GM12872 (cell line): ENCODE measurements around the gene TNP1.

Source experiments
- TF ChIP-seq, protein P1 (sequence below): IDR thresholded peaks from 3 replicates; pipeline ENCODE4 v1.5.1; 2011; ENCODE audit warnings: low read depth, mild to moderate bottlenecking, low read length, moderate library complexity; ENCODE audit not compliant: insufficient read depth

TNP1 gene

GRCh38 chr2:216859944-216860343 is at the start of gene TNP1:
TSS of gene TNP1 (minus strand) at chr2:216860064. CDS start at chr2:216860034, 30 bp downstream.
- TF ChIP-seq, protein P1, sequence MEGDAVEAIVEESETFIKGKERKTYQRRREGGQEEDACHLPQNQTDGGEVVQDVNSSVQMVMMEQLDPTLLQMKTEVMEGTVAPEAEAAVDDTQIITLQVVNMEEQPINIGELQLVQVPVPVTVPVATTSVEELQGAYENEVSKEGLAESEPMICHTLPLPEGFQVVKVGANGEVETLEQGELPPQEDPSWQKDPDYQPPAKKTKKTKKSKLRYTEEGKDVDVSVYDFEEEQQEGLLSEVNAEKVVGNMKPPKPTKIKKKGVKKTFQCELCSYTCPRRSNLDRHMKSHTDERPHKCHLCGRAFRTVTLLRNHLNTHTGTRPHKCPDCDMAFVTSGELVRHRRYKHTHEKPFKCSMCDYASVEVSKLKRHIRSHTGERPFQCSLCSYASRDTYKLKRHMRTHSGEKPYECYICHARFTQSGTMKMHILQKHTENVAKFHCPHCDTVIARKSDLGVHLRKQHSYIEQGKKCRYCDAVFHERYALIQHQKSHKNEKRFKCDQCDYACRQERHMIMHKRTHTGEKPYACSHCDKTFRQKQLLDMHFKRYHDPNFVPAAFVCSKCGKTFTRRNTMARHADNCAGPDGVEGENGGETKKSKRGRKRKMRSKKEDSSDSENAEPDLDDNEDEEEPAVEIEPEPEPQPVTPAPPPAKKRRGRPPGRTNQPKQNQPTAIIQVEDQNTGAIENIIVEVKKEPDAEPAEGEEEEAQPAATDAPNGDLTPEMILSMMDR, result no peak

DNA sequence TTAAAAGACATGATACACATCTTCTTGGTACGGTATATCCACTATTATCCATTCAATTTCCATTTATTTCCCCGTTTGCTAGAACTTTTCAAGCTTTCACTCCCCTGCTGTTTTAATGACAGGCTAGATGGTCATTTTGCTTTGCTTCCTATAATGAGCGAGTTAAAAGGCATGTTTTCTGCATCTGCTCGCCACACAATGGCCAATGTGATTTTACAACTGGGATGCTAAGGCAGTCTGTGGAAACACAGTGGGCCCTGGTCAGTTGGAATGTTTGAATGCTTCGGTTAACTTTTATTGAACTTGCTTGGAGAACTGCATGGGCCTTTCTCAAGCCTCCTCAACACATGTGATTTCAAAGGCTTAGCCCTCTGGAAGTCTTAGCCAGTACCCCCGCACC is 48.4 kb upstream of the TNP1 start:
- TF ChIP-seq, protein P1, result no peak

GRCh38 chr2:216905649-216906329 is 45.9 kb upstream of the TNP1 start:
- TF ChIP-seq, protein P1, result no peak

GRCh38 chr2:216904974-216905373 is 45.1 kb upstream of the TNP1 start:
- TF ChIP-seq, protein P1, result no peak

DNA sequence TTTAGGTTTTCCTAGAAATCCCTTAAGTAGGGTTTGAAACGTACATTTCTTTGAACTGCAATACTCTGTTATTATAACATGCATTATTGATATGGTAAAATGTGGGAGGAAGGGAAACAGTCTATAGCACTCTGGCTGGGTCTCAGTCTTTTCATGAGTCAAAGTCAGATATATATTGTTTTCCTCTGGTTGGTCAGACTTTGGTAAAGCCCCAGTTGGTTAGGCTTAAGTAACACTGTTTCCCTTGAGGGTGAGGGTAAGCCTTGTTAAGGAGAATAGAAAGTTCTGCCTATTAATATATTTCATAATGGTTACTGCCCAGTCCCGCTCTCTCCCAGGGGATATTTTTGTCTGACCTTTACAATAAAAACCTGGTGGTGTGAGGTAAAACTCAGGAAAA is 44.7 kb upstream of the TNP1 start:
- TF ChIP-seq, protein P1, result no peak

DNA sequence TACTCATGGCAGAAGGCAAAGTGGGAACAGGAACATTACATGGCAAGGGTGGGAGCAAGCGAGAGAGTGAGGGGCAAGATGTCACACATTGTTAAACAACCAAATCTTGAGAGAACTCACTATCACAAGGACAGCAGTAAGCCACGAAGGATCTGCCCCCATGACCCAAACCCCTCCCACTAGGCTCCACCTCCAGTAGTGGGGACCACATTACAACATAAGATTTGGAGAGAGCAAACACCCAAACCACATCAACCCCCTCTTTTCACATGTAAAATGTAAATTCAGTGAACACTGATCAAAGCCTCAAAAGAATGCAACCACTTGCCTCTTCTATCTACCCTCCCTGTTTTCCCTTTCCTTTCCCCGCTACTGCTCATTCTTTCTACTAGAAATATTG is 43.6 kb upstream of the TNP1 start:
- TF ChIP-seq, protein P1, result no peak

DNA sequence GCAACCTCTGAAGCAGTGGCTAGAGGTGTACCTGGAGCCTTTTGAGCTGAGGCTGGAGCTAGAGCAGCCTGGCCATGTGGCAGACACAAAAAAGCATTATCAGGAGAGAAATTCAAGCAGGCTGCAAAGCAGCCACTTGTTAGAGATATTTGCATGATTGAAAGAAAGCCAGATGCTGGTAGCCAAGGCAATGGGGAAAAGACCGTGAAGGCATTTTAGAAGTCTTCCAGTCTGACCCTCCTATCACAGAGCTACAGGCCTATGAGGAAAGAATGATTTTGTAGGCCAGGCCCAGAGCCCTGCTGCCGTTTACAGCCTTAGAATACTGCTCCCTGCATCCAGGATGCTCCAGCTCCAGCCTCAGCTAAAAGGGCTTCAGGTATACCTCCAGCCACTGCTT is 41.4 kb upstream of the TNP1 start:
- TF ChIP-seq, protein P1, result no peak
